ENCODE data around the gene TAF1C.

TAF1C gene

GRCh38 chr16:84165746-84166145 lies 21.1 kb downstream of the TAF1C start:
- H3K36me3 Mint-ChIP-seq (ENCODE audit: low read depth): no peaks in the 10 kb centered on the region
- H3K27ac Mint-ChIP-seq: no peak overlapping the region
- TF ChIP-seq CTCF (IDR thresholded peaks at IDR 0.05; ENCODE audit: unreplicated experiment in 3 of 3): no peak

GRCh38 chr16:84161801-84162200 lies 25.1 kb downstream of the TAF1C start:
- no peak for TF ChIP-seq CTCF (IDR thresholded peaks at IDR 0.05; ENCODE audit: unreplicated experiment in 3 of 3)
- H3K27ac Mint-ChIP-seq: peak overlapping the region in 2 of 3 experiments; percentile 47 to 56
- peaks cover 48% of the 10 kb centered on the region for H3K27me3 Mint-ChIP-seq (ENCODE audit: low read depth)
- no peaks in the 10 kb centered on the region for H3K36me3 Mint-ChIP-seq (ENCODE audit: low read depth)
- H3K4me3 Mint-ChIP-seq: no peak overlapping the region
- H3K9me3 Mint-ChIP-seq: no peaks in the 10 kb centered on the region
- H3K4me1 Mint-ChIP-seq: peaks cover 5% of the 10 kb centered on the region

More at GRCh38 chr16:84165746-84166145, 21.1 kb downstream of the TAF1C start:
- no peaks in the 10 kb centered on the region for H3K9me3 Mint-ChIP-seq
- H3K27me3 Mint-ChIP-seq (ENCODE audit: low read depth): peaks cover 25% of the 10 kb centered on the region
- peaks cover 5% of the 10 kb centered on the region for H3K4me1 Mint-ChIP-seq
- H3K4me3 Mint-ChIP-seq: no peak overlapping the region

GRCh38 chr16:84161037-84161436 lies 25.8 kb downstream of the TAF1C start:
- Mint-ChIP-seq H3K27ac (no peak overlapping the region), H3K4me3 (no peak overlapping the region), H3K4me1 (peaks cover 5% of the 10 kb centered on the region), H3K36me3 (ENCODE audit: low read depth) (no peaks in the 10 kb centered on the region), H3K27me3 (ENCODE audit: low read depth) (peaks cover 48% of the 10 kb centered on the region), H3K9me3 (no peaks in the 10 kb centered on the region)
- no peak for TF ChIP-seq CTCF (IDR thresholded peaks at IDR 0.05; ENCODE audit: unreplicated experiment in 3 of 3)

- no peaks in the 10 kb centered on the region for H3K9me3 Mint-ChIP-seq
- H3K4me3 Mint-ChIP-seq: no peak overlapping the region
- H3K4me1 Mint-ChIP-seq: peaks cover 5% of the 10 kb centered on the region
- peaks cover 43% of the 10 kb centered on the region for H3K27me3 Mint-ChIP-seq (ENCODE audit: low read depth)
- no peaks in the 10 kb centered on the region for H3K36me3 Mint-ChIP-seq (ENCODE audit: low read depth)
- no peak for TF ChIP-seq CTCF (IDR thresholded peaks at IDR 0.05; ENCODE audit: unreplicated experiment in 3 of 3)
- H3K27ac Mint-ChIP-seq: no peak overlapping the region
Observed at GRCh38 chr16:84159800-84160199, 27.1 kb downstream of the TAF1C start.

GRCh38 chr16:84159007-84159406 lies 27.9 kb downstream of the TAF1C start:
- TF ChIP-seq CTCF (IDR thresholded peaks at IDR 0.05; ENCODE audit: unreplicated experiment in 3 of 3): no peak
- Mint-ChIP-seq H3K9me3 (no peaks in the 10 kb centered on the region), H3K4me3 (no peak overlapping the region), H3K36me3 (ENCODE audit: low read depth) (no peaks in the 10 kb centered on the region), H3K4me1 (peaks cover 5% of the 10 kb centered on the region), H3K27ac (no peak overlapping the region), H3K27me3 (ENCODE audit: low read depth) (peaks cover 38% of the 10 kb centered on the region)

GRCh38 chr16:84156342-84156784 lies 30.5 kb downstream of the TAF1C start:
- Mint-ChIP-seq H3K4me3 (no peak overlapping the region), H3K36me3 (ENCODE audit: low read depth) (peaks cover 3% of the 10 kb centered on the region), H3K27me3 (ENCODE audit: low read depth) (peaks cover 32% of the 10 kb centered on the region), H3K27ac (no peak overlapping the region), H3K9me3 (no peaks in the 10 kb centered on the region), H3K4me1 (no peaks in the 10 kb centered on the region)
- no peak for TF ChIP-seq CTCF (IDR thresholded peaks at IDR 0.05; ENCODE audit: unreplicated experiment in 3 of 3)

Measured in nephron (organoid).